GM18951 (cell line): ENCODE data around the gene PCSK6.

Experiments used
- POLR2A ChIP-seq: IDR thresholded peaks from 4 replicates; pipeline ENCODE4 v1.6.1; 2011; ENCODE audit warnings: mild to moderate bottlenecking; ENCODE audit not compliant: insufficient read length, insufficient read depth; ENCODE audit errors: extremely low read depth
- in situ Hi-C: fragments of 300-500 bp; cut with MboI; formaldehyde crosslinking; loops from one replicate; pipeline ENCODE4 v1.12.0; 2022; ENCODE audit warnings: low sequenced_read_pairs, mixed read lengths, inconsistent platforms; ENCODE audit not compliant: unreplicated experiment

PCSK6 gene

GRCh38 chr15:101517504-101517903 lies 28.0 kb upstream of the PCSK6 start:
- in situ Hi-C loops = no loop called here
- TF ChIP-seq POLR2A = no peak

- in situ Hi-C loops = no loop called here
- no peak for TF ChIP-seq POLR2A
Measured at GRCh38 chr15:101514318-101514717, 24.8 kb upstream of the PCSK6 start.

GRCh38 chr15:101511717-101512116 lies 22.2 kb upstream of the PCSK6 start:
- in situ Hi-C loops = no loop called here
- TF ChIP-seq POLR2A = no peak

- in situ Hi-C loops = no loop called here
- TF ChIP-seq POLR2A = no peak
Measured at GRCh38 chr15:101510212-101511197, 21.0 kb upstream of the PCSK6 start.

DNA sequence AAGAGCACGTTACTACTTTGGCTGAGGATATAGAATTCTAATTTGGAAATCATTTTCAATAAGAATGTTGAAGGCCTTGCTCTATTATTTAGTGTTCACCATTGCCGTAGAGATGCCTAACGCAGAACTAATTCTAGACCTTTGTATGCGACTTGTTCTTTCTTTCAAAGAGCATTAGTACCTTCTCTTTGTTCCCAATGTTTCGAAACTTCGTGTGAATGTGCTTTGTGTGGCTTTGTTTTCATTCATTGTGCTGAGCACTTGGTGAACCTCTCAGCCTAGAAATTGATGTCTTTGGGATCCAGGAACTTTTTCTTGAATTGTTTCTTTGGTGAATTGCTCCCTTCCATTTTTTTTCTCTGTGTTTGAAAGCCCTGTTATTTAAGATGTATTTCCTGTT lies 19.8 kb upstream of the PCSK6 start:
- in situ Hi-C loops = no loop called here
- TF ChIP-seq POLR2A = no peak

GRCh38 chr15:101506491-101506890 lies 17.0 kb upstream of the PCSK6 start:
- in situ Hi-C loops = no loop called here
- no peak for TF ChIP-seq POLR2A

- in situ Hi-C loops = no loop called here
- TF ChIP-seq POLR2A = no peak
Measured at GRCh38 chr15:101505610-101506337, 16.3 kb upstream of the PCSK6 start.

DNA sequence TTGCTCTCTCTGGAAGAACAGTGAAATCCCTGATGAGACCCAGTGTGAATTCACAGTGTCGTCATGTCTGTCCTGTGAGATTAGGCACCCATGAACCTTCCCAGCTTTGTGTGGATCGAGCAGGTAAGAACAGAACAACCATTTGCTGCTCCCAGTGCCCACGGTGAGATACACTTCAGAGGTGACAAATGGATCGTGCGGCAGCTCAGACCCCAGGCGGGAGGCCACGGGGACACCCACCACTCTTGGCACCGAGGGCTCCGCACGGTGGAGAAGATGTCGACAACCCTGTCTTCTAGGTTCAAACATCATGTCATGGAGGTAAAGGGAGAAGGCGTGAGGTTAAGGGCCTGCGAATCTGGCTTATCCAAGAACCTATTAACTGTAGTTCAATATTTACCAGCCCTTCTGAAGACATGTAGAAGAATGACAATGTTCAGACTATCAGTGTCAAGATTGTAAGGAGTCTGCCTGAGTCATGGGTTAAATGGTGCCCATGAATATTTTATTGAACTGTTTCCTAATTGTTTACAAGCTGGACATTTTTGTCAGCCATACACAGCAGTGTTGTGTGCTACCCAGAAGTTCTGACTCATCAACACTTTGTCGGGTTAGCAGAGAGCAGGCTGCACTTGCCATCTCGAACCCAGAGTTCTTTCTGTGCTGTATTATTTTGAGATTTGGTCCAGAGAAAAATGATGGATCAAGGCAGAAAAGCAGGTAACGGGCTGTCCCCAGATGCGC lies 15.5 kb upstream of the PCSK6 start:
- in situ Hi-C loops = no loop called here
- no peak for TF ChIP-seq POLR2A

- no peak for TF ChIP-seq POLR2A
- in situ Hi-C loops = no loop called here
Measured at GRCh38 chr15:101504373-101504772, 14.9 kb upstream of the PCSK6 start.

DNA sequence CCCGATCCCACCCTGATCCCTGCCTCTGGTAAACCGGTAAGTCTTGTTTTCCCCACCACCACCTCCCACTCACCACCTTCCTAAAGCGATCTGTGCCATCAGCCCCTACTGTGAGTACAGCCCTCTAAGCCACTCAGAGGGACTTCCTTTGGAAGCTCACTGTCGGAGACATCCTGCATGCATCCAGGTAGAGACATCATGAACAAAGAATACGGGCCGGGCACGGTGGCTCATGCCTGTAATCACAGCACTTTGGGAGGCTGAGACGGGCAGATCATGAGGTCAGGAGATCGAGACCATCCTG lies 13.7 kb upstream of the PCSK6 start:
- in situ Hi-C loops = no loop called here
- TF ChIP-seq POLR2A = no peak

- in situ Hi-C loops = no loop called here
Measured at GRCh38 chr15:101502572-101503295, 13.2 kb upstream of the PCSK6 start.

DNA sequence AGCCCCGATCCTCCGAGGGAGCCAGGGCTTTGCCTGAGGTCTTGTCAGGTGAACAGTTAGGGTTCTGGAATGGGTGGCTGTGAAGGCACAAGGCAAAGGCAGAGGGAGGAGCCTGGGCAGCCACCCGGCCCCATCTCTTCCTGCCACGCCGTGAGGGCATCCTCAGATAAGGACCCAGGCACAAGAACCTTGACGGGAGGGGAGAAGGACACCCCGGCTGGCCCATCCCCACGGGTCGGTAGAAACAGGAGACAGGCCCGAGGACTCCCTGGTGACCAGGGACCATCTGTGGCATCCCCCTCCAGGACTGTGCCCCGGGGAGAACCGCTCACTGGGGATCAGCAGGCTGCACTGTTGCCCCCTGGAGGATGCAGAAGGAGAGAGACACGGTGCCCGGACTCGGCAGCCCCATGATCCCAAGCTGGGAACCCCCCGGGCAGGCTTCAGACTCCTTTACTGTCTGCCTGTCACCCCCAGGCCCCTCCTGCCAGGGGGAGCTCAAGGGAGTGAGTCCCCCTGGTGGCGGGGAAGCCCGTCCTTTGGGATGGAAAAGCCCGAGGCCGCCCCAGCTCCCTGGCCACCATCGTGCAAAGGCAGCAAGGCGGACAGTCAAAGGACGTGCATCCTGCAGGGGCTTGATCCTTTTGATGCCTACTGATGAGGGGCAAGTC lies 12.3 kb upstream of the PCSK6 start:
- in situ Hi-C loops = no loop called here
- TF ChIP-seq POLR2A = no peak

More at GRCh38 chr15:101502572-101503295, 13.2 kb upstream of the PCSK6 start:
- TF ChIP-seq POLR2A = no peak
